Fibroblast of mammary gland (primary cell): ENCODE measurements around the gene COX10.

Source experiments
- DNase-seq: peaks from one replicate; pipeline ENCODE4 v3.0.0-alpha.2; 2010; ENCODE audit warnings: low read depth
- H3K4me3 ChIP-seq: 2 replicates; pipeline ENCODE4 v1.5.1; 2011; ENCODE audit warnings: low read depth, mild to moderate bottlenecking, low read length, moderate library complexity; ENCODE audit not compliant: control insufficient read depth
- CTCF ChIP-seq: conservative IDR thresholded peaks from 2 replicates; pipeline ENCODE4 v1.5.1; 2011; ENCODE audit warnings: low read depth, low read length, inconsistent platforms; ENCODE audit not compliant: control insufficient read depth, insufficient read depth

The COX10 gene

GRCh38 chr17:14144508-14144907, 75.2 kb downstream of the COX10 start:
- no peak overlapping the region for H3K4me3 ChIP-seq
- no peak for TF ChIP-seq CTCF
- DNase-seq, result no peak

DNA sequence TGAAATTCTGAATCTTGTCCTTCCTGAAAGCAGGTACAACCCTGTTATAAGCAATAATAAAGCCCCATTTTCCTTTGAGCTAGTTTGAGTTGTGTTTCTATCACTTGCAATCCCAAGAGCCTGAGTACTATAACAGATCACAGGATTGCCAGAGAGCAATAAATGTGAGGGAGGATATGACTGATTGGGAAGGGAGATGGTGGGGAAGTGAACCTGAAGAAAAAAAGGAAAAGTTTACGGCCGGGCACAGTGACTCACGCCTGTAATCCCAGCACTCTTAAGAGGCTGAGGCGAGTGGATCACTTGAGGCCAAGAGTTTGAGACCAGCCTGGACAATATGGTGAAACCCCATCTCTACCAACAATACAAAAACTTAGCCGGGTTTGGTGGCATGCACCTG, 80.4 kb downstream of the COX10 start:
- no peak for DNase-seq
- no peak overlapping the region for H3K4me3 ChIP-seq
- TF ChIP-seq CTCF, result no peak

GRCh38 chr17:14150619-14151018, 81.3 kb downstream of the COX10 start:
- H3K4me3 ChIP-seq, result no peak overlapping the region
- TF ChIP-seq CTCF, result no peak
- no peak for DNase-seq

DNA sequence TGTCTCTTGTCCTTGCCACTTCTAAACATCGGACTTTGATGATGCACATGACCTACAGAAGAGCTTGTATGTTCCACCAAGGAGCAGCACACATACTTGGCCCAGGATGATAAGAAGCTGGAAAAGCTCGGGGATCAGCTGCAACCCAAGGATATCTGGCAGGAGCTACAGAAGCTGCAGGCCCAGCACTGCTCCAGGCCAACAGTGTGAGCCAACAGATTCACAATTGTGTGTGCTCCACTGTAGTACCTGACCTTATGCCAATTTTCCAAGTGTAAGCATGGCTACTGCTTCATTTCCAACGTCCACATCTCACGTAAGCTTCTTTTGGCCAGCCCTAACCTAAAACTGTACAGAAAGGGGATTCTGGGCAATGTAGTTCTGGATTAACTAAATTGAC, 83.4 kb downstream of the COX10 start:
- H3K4me3 ChIP-seq, result no peak overlapping the region
- DNase-seq, result no peak
- no peak for TF ChIP-seq CTCF

- no peak for TF ChIP-seq CTCF
Observed at GRCh38 chr17:14153374-14153773, 84.1 kb downstream of the COX10 start.

DNA sequence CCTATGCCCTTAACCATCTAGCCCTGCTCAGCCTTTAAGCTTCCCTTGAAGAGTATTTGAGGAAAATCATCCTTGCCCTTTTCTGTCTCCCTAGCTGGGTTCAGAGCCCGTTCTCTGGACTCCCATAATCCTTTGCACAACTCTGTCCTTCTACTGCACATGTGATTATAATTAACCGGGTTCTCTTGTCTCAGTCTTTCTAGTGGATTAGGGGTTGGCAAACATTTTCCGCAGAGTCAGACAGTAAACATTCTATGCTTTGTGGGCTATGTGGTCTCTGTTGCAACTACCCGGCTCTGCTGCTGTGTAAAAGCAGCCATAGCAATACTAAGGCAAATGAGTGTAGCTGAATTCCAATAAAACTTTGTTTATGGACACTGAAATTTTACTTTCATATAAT, 87.4 kb downstream of the COX10 start:
- TF ChIP-seq CTCF, result no peak
- H3K4me3 ChIP-seq, result no peak overlapping the region
- peak; percentile 77 for DNase-seq

More at GRCh38 chr17:14153374-14153773, 84.1 kb downstream of the COX10 start:
- H3K4me3 ChIP-seq, result no peak overlapping the region
- no peak for DNase-seq

- no peak overlapping the region for H3K4me3 ChIP-seq
- DNase-seq, result no peak
- no peak for TF ChIP-seq CTCF
Observed at GRCh38 chr17:14157822-14158221, 88.5 kb downstream of the COX10 start.
